Ramos (cell line): ENCODE results near the gene LRRTM4.

Experiments
- in situ Hi-C: fragments of 300-500 bp; cut with MboI; formaldehyde crosslinking; loops from one replicate; pipeline ENCODE4 v1.14.3; 2022; ENCODE audit warnings: low sequenced_read_pairs; ENCODE audit not compliant: unreplicated experiment

LRRTM4 gene

GRCh38 chr2:77479895-77480294, 42.3 kb downstream of the LRRTM4 start:
- in situ Hi-C loops, result no loop called here

DNA sequence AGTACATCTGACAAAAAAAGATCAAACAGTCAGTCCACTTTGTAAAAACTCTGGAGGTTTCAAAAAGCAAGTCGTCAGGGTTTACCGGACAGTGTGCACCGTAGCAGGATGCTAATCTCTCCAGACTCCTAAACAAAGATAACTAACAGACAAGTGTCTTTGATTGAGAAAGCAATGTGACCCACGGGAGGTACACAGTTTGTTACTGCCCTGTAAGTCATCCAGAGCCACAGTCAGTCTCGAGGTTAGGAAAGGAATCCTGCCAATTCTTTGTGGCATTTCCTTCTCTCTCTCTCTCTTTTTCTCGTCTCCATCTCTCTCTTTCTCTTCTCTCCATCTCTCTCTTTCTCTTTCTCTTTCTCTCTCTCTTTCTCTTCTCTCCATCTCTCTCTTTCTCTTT, 42.8 kb downstream of the LRRTM4 start:
- in situ Hi-C loops, result no loop called here

DNA sequence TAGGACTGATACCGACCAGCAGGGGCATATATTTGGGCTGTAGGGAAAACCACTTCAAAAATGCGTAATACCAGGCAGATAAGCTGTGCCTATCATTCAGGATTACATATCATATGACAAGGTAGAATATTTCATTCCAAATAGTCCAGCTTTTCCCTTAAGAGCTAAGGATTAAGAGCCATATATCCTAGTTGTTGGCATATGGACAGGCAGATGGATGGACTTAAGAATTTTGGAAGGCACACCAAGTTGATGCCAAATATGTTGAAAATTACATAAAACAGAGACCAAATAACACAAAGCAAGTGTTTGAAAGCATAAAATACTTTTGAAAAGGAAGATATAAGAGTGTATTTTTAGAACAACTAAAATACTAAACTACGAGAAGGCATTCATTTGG, 52.1 kb downstream of the LRRTM4 start:
- in situ Hi-C loops, result no loop called here

GRCh38 chr2:77469106-77469505, 53.1 kb downstream of the LRRTM4 start:
- in situ Hi-C loops, result no loop called here

GRCh38 chr2:77459840-77460239, 62.3 kb downstream of the LRRTM4 start:
- in situ Hi-C loops, result no loop called here

- in situ Hi-C loops, result no loop called here
These were observed 64.0 kb downstream of the LRRTM4 start for GRCh38 chr2:77458216-77458615.

DNA sequence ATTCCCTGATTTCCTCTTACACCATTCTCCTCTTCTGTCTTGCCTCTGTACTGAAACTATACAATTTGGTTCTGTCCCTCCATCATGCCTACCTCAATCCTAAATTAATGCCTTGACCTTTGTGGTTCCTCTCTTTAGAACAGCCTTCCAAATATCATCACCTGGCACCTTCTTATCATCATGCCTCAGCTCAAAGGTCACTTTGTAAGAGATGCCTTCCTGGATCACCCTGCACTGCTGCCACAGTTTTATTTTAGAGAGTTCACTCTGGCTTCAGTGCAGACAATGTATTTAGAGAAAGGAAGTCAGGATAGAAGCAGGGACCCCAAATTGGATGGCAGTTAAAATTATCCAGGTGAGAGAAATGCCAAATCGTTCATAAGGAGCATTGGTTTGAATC, 64.5 kb downstream of the LRRTM4 start:
- in situ Hi-C loops, result no loop called here

- in situ Hi-C loops, result no loop called here
These were observed 79.1 kb downstream of the LRRTM4 start for GRCh38 chr2:77443076-77443475.

DNA sequence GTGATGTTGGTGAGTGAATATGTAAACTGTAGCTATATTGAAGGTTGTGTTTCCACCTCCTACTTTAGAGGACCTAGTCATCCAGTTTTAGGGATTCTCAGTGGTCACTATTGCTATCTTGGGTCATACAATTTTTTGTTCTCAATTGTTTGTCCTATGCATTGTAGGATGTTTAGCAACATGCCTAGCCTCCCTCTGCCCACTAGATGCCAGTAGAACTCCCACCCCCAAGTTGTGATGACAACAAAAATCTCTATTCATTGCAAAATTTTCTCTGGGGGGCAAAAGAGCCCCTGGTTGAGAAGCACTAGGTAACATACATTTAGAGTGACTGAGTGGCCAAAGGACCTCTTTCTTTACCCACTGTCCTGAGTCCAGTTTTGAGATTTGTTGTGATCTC, 87.3 kb downstream of the LRRTM4 start:
- in situ Hi-C loops, result no loop called here

DNA sequence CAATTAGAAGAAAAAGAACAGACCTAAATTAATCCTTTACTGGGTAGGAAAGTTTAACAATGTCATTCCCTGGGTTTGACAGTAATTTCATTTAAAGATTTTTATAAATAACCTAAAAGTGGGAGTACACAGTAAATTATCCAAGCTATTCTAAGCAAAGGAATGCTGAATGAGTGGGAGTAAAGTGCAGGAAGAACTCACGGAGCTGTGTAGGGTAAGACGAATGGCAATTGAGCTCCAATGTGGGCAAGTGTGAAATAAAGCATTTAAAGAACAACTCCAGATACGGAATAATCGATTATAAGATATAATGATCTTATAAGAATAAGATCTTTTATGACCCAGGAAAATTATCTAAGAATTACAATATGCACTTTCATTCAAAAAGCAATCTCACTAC, 93.2 kb downstream of the LRRTM4 start:
- in situ Hi-C loops, result no loop called here

DNA sequence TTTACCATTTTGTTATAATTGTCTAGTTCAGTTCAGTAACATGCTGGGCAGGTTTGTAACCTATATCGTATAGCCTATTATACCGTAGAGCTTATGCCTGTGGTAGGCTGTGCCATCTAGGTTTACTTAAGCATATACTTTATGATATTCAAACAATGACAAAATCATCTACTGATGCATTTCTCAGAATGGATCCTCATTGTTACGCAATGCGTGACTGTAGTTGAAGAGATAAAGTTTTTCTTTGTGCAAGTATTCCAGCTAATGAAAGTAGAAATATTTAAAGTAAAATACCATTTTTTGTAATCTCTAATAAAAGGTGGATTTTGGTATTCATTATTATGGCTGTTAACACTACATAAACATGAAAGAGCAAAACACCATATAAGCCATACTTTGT, 100.2 kb downstream of the LRRTM4 start:
- in situ Hi-C loops, result no loop called here

- in situ Hi-C loops, result no loop called here
These were observed 103.6 kb downstream of the LRRTM4 start for GRCh38 chr2:77418537-77418936.

GRCh38 chr2:77404189-77404588, 118.0 kb downstream of the LRRTM4 start:
- in situ Hi-C loops, result no loop called here

DNA sequence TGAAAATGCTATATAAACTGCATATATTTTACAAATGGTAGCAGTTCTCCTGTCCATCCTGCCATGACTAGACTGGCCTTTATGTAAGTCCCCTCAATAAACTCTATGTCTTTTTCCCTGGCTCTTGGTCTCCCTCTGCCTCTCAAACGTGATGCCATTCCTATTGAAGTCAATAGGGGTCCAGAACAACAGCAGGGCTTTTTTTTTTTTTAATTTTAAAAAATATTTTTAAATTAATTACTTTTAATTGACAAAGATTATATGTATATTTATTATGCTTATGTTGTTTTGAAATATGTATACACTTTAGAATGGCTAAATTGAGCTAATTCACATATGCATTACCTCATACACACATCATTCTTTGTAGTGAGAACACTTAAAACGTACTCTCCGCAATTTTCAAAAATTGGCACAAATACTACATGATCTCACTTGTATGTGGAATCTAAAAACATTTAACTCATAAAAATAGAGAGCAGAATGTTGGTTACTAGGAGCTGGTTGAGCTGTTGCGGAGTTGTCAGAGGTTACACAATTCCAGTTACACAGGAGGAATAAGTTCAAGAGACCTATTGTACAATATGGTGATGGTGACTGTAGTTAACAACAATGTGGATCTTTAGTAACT, 123.1 kb downstream of the LRRTM4 start:
- in situ Hi-C loops, result no loop called here

DNA sequence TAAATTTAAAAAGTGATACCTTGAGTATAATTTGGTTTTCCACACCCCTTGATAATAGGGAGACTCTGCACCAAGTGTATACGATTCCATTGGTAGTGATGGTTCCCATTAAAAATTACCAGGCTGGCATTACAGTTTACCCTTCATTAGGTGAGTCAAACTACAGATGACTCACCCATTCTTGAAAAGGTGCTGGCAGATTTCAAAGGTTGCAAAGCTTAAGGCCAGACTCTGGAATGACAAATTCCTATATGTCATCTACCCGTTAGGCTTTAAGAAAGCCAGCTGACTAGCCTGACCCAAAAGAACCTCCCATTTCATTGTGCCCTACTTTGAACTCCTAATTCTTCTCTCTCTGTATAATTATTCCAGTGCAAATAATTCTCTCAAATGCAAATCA, 124.4 kb downstream of the LRRTM4 start:
- in situ Hi-C loops, result no loop called here

- in situ Hi-C loops, result no loop called here
These were observed 127.2 kb downstream of the LRRTM4 start for GRCh38 chr2:77395011-77395410.

GRCh38 chr2:77391119-77391518, 131.1 kb downstream of the LRRTM4 start:
- in situ Hi-C loops, result no loop called here

DNA sequence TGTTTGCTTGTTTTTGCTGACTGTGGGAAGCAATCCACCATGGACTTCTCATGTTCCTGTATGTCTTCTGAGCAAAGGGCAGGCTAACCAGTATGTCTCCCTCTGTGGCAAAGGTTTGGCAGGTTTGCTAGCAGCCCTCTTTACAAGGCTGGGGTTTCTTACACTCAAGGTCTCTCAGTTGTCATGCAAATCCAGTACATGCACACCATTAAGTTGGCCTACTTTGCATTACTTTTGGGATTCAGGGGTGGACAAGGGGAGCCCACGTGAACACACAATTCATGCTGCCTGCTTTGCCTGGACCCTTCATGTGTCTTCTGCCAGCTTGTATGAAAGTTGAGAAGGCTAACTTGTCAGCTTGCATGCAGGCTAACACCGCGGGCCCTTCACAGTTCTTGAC, 134.9 kb downstream of the LRRTM4 start:
- in situ Hi-C loops, result no loop called here

- in situ Hi-C loops, result no loop called here
These were observed 149.5 kb downstream of the LRRTM4 start for GRCh38 chr2:77372636-77373035.

GRCh38 chr2:77370511-77370910, 151.7 kb downstream of the LRRTM4 start:
- in situ Hi-C loops, result no loop called here

- in situ Hi-C loops, result no loop called here
These were observed 158.9 kb downstream of the LRRTM4 start for GRCh38 chr2:77363277-77363676.

DNA sequence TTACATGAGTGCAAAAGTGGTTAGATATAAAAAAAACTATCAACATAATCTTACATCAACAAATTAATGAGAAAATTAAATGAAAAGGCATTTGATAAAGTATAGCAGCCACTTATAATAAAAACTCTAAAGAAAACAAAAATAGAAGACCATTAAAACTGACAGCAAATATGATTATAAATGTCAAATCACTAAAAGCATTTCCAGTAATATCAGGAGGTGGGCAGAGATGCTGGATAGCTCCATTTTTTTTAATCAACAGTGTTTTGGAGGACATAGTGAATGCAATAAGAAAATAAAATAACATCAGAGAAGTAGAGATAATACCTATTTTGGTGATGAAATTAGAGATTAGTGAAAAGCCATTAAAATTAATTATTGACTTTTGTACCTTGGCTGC, 173.4 kb downstream of the LRRTM4 start:
- in situ Hi-C loops, result no loop called here

DNA sequence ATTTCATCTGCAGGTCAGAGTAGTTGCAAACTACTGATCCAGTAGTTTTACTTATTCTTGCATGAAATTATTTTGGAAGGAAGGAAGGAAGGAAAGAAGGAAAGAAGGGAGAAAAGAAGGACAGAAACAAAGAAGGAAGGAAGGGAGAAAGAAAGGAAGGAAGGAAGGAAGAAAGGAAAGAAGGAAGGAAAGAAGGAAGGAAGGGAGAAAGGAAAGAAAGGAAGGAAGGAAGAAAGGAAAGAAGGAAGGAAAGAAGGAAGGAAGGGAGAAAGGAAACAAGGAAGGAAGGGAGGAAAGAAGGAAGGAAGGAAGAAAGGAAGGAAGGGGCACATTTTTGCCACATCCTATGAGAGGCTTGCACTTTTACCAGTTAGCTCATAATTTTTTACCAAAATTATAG, 186.2 kb downstream of the LRRTM4 start:
- in situ Hi-C loops, result no loop called here
